Subcutaneous preadipocyte (primary cell): ENCODE results near the gene CHP1. TPM values are rescaled to one million over a fixed set of nuclear protein-coding genes. Genes with fewer than 3 reads are reported as not detected.

Experiments used
- total RNA-seq: library from RNA; depleted of rRNA; stranded (reverse); fragments of >200 nt; gene quantifications from 2 replicates; pipeline ENCODE4 v1.2.3, GENCODE V29; 2012

The CHP1 gene
- total RNA-seq: 94.8 and 110 TPM in 2 replicates

GRCh38 chr15:41230650-41231421 is at the start of gene CHP1, which contains the start of gene EXD1:
Gene CHP1 (plus strand): TSS chr15:41231268. CDS start chr15:41231383, 115 bp downstream.
Gene EXD1 (minus strand): TSS chr15:41230757. CDS start chr15:41226575, 4,182 bp downstream.

Other genes starting within 250 kb of the CHP1 start
- 20.6 and 26.4 TPM in 2 replicates for gene INO80, start 115.0 kb upstream of the CHP1 start, total RNA-seq
- gene EXD1, start 511 bp upstream of the CHP1 start, total RNA-seq: not detected in 2 replicates
- gene OIP5, start 101.3 kb downstream of the CHP1 start, total RNA-seq: 8.6 and 10.3 TPM in 2 replicates
- gene NUSAP1, start 101.6 kb downstream of the CHP1 start, total RNA-seq: 60.6 and 79.0 TPM in 2 replicates
- 23.1 and 25.0 TPM in 2 replicates for gene NDUFAF1, start 171.2 kb downstream of the CHP1 start, total RNA-seq
- 26.2 and 26.8 TPM in 2 replicates for gene RTF1, start 185.8 kb downstream of the CHP1 start, total RNA-seq